K562 (cell line): ENCODE measurements around the gene SLC30A10. TPM values are rescaled to one million over a fixed set of nuclear protein-coding genes. Genes with fewer than 3 reads are reported as not detected.

Experiments
- ATAC-seq: fragments of 200-7000 bp; cut with Tn5 transposase; 3 replicates; pipeline ENCODE4 v1.9.1; 2020; ENCODE audit warnings: moderate library complexity
- BruUV-seq: library from RNA; stranded (reverse); fragments of 400-500 nt; replicated peaks from 2 replicates; lab custom pipeline; 2021; lab: Mats Ljungman, UMichigan
- CTCF ChIA-PET: fragments of 300-600 bp; formaldehyde crosslinking; extraction: SDS; loops from one replicate; lab custom pipeline; 2021; ENCODE audit warnings: low intra/inter-chr PET ratio; lab: Yijun Ruan, JAX
- POLR2A ChIA-PET: fragments of 300-600, 350-650 bp; sonication (Branson Sonifier 250); formaldehyde crosslinking; extraction: SDS; loops from one replicate; lab custom pipeline; 2021; ENCODE audit warnings: antibody characterized with exemption, inconsistent platforms; lab: Yijun Ruan, JAX
- DNase-seq, 4 experiments: peaks; one replicate each; pipeline versions ENCODE4 v3.0.0 to v3.0.0-alpha.2; 2011 to 2018; ENCODE audit warnings: low spot score in 3 of 4, mixed read lengths in 3 of 4; ENCODE audit errors: extremely low read depth in 1 of 4
- FAIRE-seq: peaks from 2 replicates; lab custom pipeline; 2011; peaks lifted over from hg19 to GRCh38; lab: Jason Lieb, UNC
- H2AFZ ChIP-seq: 2 replicates; pipeline ENCODE4 v1.6.0; 2011; ENCODE audit warnings: low read depth, low read length, control low read depth, inconsistent platforms
- H3K27ac ChIP-seq: fragments of 200-600 bp; 3 replicates; pipeline ENCODE4 v1.8.0; 2011; ENCODE audit warnings: low read depth, mild to moderate bottlenecking, control low read depth, inconsistent platforms, low read length, moderate library complexity, mixed read lengths; ENCODE audit errors: extremely low read depth
- H3K27me3 ChIP-seq, 2 experiments: fragments of 300-600 bp in 1 of 2; 2 replicates in 1 of 2; 3 replicates in 1 of 2; pipeline versions ENCODE4 v1.6.0 to v1.8.0; 2011; ENCODE audit warnings: inconsistent platforms in 2 of 2, low read length in 2 of 2, mild to moderate bottlenecking in 1 of 2, mixed read lengths in 1 of 2, moderate library complexity in 1 of 2; ENCODE audit not compliant: control insufficient read depth in 2 of 2, insufficient read depth in 2 of 2
- H3K36me3 ChIP-seq: fragments of 300-600 bp; 3 replicates; pipeline ENCODE4 v1.8.0; 2011; ENCODE audit warnings: mild to moderate bottlenecking, low read length, inconsistent platforms; ENCODE audit not compliant: control insufficient read depth, insufficient read depth
- H3K4me1 ChIP-seq, 2 experiments: fragments of 200-600 bp in 1 of 2; replicated peaks in 1 of 2; 2 replicates in 1 of 2; 3 replicates in 1 of 2; pipeline versions ENCODE4 v1.5.1 to v1.8.0; 2011; ENCODE audit warnings: inconsistent platforms in 2 of 2, low read length in 2 of 2, mild to moderate bottlenecking in 1 of 2, mixed read lengths in 1 of 2, moderate library complexity in 1 of 2; ENCODE audit not compliant: control insufficient read depth in 2 of 2, insufficient read depth in 2 of 2
- H3K4me2 ChIP-seq: 2 replicates; pipeline ENCODE4 v1.6.1; 2011; ENCODE audit warnings: low read length, control low read depth, inconsistent platforms, mixed read lengths; ENCODE audit not compliant: insufficient read depth
- H3K4me3 ChIP-seq: fragments of 200-600 bp; sonication (generic), shearing (Covaris generic); 2 replicates; pipeline ENCODE4 v1.5.1; 2016; ENCODE audit warnings: control low read depth, inconsistent platforms
- H3K79me2 ChIP-seq: fragments of 200-600 bp; 3 replicates; pipeline ENCODE4 v1.8.0; 2011; ENCODE audit warnings: low read length, inconsistent platforms; ENCODE audit not compliant: control insufficient read depth, insufficient read depth
- H3K9ac ChIP-seq, 2 experiments: 2 replicates each; pipeline versions ENCODE4 v1.6.0 to v1.6.1; 2011; ENCODE audit warnings: low read depth in 2 of 2, low read length in 2 of 2, control low read depth in 1 of 2, inconsistent platforms in 1 of 2, mild to moderate bottlenecking in 1 of 2, mixed read lengths in 1 of 2; ENCODE audit not compliant: insufficient read depth in 1 of 2
- H3K9me1 ChIP-seq: one replicate; pipeline ENCODE4 v1.6.0; 2011; ENCODE audit warnings: inconsistent platforms, mild to moderate bottlenecking, low read length, moderate library complexity; ENCODE audit not compliant: control insufficient read depth, insufficient read depth
- H3K9me3 ChIP-seq: replicated peaks from 2 replicates; pipeline ENCODE4 v1.5.1; 2011; ENCODE audit warnings: low read depth, low read length, inconsistent platforms; ENCODE audit not compliant: control insufficient read depth, insufficient read depth
- H4K20me1 ChIP-seq: replicated peaks from 2 replicates; pipeline ENCODE4 v1.6.1; 2011; ENCODE audit warnings: low read length, inconsistent platforms, mixed read lengths; ENCODE audit not compliant: control insufficient read depth, insufficient read depth
- AFF1 ChIP-seq, 2 experiments: fragments of 450-650 bp; IDR thresholded peaks; 2 replicates each; pipeline ENCODE4 v1.6.1; 2018; ENCODE audit warnings: mild to moderate bottlenecking in 2 of 2, low read depth in 1 of 2; ENCODE audit not compliant: partially characterized antibody in 2 of 2
- CBX3 ChIP-seq, 2 experiments: IDR thresholded peaks; 1 replicate in 1 of 2; 2 replicates in 1 of 2; pipeline ENCODE4 v1.6.1; 2012; ENCODE audit warnings: inconsistent platforms in 2 of 2, low read length in 2 of 2, borderline replicate concordance in 1 of 2, control low read depth in 1 of 2
- ESRRA ChIP-seq: fragments of 450-650 bp; IDR thresholded peaks from 2 replicates; pipeline ENCODE4 v1.6.1; 2014; ENCODE audit warnings: low read depth, mild to moderate bottlenecking, moderate library complexity, borderline replicate concordance
- HDAC1 ChIP-seq, 2 experiments: fragments of 450-650 bp; IDR thresholded peaks; 2 replicates each; pipeline ENCODE4 v1.6.1; 2016 to 2017; ENCODE audit warnings: inconsistent platforms in 1 of 2, mild to moderate bottlenecking in 1 of 2, moderate library complexity in 1 of 2
- HMGXB4 ChIP-seq: sonication (generic); formaldehyde crosslinking; IDR thresholded peaks from 2 replicates; pipeline ENCODE4 v1.8.1; 2023; ENCODE audit warnings: mild to moderate bottlenecking, missing genetic modification reagents
- ILF3 ChIP-seq: fragments of 450-650 bp; IDR thresholded peaks from 2 replicates; pipeline ENCODE4 v1.6.1; 2018; ENCODE audit warnings: antibody characterized with exemption, mild to moderate bottlenecking, moderate library complexity, borderline replicate concordance
- KLF6 ChIP-seq: fragments of 250-450 bp; sonication (Bioruptor Pico); IDR thresholded peaks from 2 replicates; pipeline ENCODE4 v1.4.0; 2020; ENCODE audit warnings: mild to moderate bottlenecking, moderate library complexity, borderline replicate concordance
- NFIX ChIP-seq: fragments of 250-450 bp; sonication (Bioruptor Pico); IDR thresholded peaks from 2 replicates; pipeline ENCODE4 v1.4.0; 2020; ENCODE audit warnings: low read depth, mild to moderate bottlenecking, moderate library complexity
- NFRKB ChIP-seq: fragments of 450-650 bp; IDR thresholded peaks from 2 replicates; pipeline ENCODE4 v1.6.1; 2016; ENCODE audit warnings: low read depth
- POLR2AphosphoS2 ChIP-seq: IDR thresholded peaks from 2 replicates; pipeline ENCODE4 v1.6.1; 2012; ENCODE audit warnings: low read length, improper control_type of control experiment
- RCOR1 ChIP-seq, 2 experiments: IDR thresholded peaks; 2 replicates each; pipeline ENCODE4 v1.6.1; 2012; ENCODE audit warnings: low read depth in 2 of 2, low read length in 2 of 2, borderline replicate concordance in 1 of 2, improper control_type of control experiment in 1 of 2
- ZNF23 ChIP-seq: fragments of 250-450 bp; sonication (Bioruptor Pico); IDR thresholded peaks from 2 replicates; pipeline ENCODE4 v1.4.0; 2020; ENCODE audit warnings: mild to moderate bottlenecking
- ZNF584 ChIP-seq: fragments of 200-800 bp; sonication (Bioruptor generic); IDR thresholded peaks from 2 replicates; pipeline ENCODE4 v1.6.1; 2016; ENCODE audit warnings: low read depth, mild to moderate bottlenecking, missing genetic modification characterization, missing compliant biosample characterization
- ZNF655 ChIP-seq: fragments of 250-450 bp; sonication (Bioruptor Pico); IDR thresholded peaks from 2 replicates; pipeline ENCODE4 v1.5.0; 2021
- WGBS: fragments of 100-300 bp; shearing (Covaris generic); methylation state at CpG from one replicate; pipeline ENCODE4 v1.1.6; 2016; ENCODE audit warnings: low coverage, mixed read lengths; ENCODE audit not compliant: insufficient coverage; ENCODE audit errors: missing lambda C conversion rate; 5-methylcytosine and 5-hydroxymethylcytosine counted together
- in situ Hi-C: fragments of 300-500 bp; cut with MboI; formaldehyde crosslinking; loops from 4 replicates; pipeline ENCODE4 v1.15.0; 2018; ENCODE audit warnings: inconsistent platforms, mixed read lengths
- intact Hi-C: fragments of 100-400 bp; cut with micrococcal nuclease; formaldehyde crosslinking; loops from 2 replicates; pipeline ENCODE4 v1.14.2; 2022
- polyA plus RNA-seq, 8 experiments: library from polyadenylated mRNA; depleted of rRNA in 4 of 8; stranded (reverse) in 5 of 8; unstranded in 3 of 8; fragments of >200 nt; fragmentation: Nextera tagmentation in 2 of 8; fragmentation: Illumina TruSeq in 1 of 8; extraction: Ambion mirVana in 2 of 8; extraction: Trizol in 1 of 8; gene quantifications; 2 replicates each; pipeline versions ENCODE4 v1.2.1 to v1.2.3, GENCODE V29; 2011 to 2014; ENCODE audit warnings: inconsistent platforms in 1 of 8, missing spikeins in 1 of 8
- total RNA-seq, 7 experiments: library from RNA; depleted of rRNA in 6 of 7; stranded (reverse); fragments of >200 nt in 6 of 7; fragmentation: Illumina TruSeq in 2 of 7; extraction: Trizol in 2 of 7; gene quantifications; 2 replicates each; pipeline versions ENCODE4 v1.2.1 to v1.2.3, GENCODE V29; 2011 to 2021; ENCODE audit warnings: low replicate concordance in 1 of 7

Gene SLC30A10
- total and polyA plus RNA-seq, 9 of the 15 experiments (the other 6 are each of a cell fraction or from before 2014, with no cell fraction given): 2.6 to 11.3 (median 7.1) TPM

GRCh38 chr1:219900201-219900600 lies 28.2 kb downstream of the SLC30A10 start (continued):
- no peak for TF ChIP-seq ILF3
- peak in 1 of 2 experiments; percentile 62; a peak in 1 of 4 replicates for TF ChIP-seq RCOR1 (IDR thresholded peaks at IDR 0.05; ENCODE audit: borderline replicate concordance in 1 of 2, low read depth in 2 of 2, low read length in 2 of 2)
- no peak for TF ChIP-seq ZNF655 (CRISPR knock-in tag)
- no peak for TF ChIP-seq NFIX
- peak in 1 of 2 experiments; percentile 92; a peak in 2 of 4 replicates for TF ChIP-seq HDAC1 (IDR thresholded peaks at IDR 0.05)
- no peak for TF ChIP-seq KLF6 (CRISPR knock-in tag)

- CTCF ChIA-PET: no interaction called here
- TF ChIP-seq AFF1 (IDR thresholded peaks at IDR 0.05; ENCODE audit: low read depth in 1 of 2, partially characterized antibody in 2 of 2) (no peak), CBX3 (IDR thresholded peaks at IDR 0.05; ENCODE audit: borderline replicate concordance in 1 of 2, low read length in 2 of 2) (peak in 1 of 2 experiments; percentile 81; a peak in 1 of 3 replicates), ZNF23 (no peak), POLR2AphosphoS2 (no peak), NFRKB (no peak), ESRRA (no peak), HMGXB4 (CRISPR knock-in tag) (no peak), ZNF584 (CRISPR knock-in tag) (no peak)
These were observed 30.0 kb downstream of the SLC30A10 start for GRCh38 chr1:219898375-219898774.

More at GRCh38 chr1:219898375-219898774, 30.0 kb downstream of the SLC30A10 start:
- POLR2A ChIA-PET: interaction anchor here (1.1 kb wide), 1 partner anchor 10 kb away, joined by 5 read pairs; no protein-coding TSS in a partner anchor
- FAIRE-seq: no peak
- in situ Hi-C loops (no loop called here), intact Hi-C loops (no loop called here)
- no peaks in the 10 kb centered on the region for H3K9me1 ChIP-seq
- H4K20me1 ChIP-seq: no peaks in the 10 kb centered on the region
- no peaks in the 10 kb centered on the region for H3K27me3 ChIP-seq
- DNase-seq: no peak
- H3K27ac ChIP-seq: no peak overlapping the region; the same call in 2 of the 3 replicates
- no peak overlapping the region for H3K4me3 ChIP-seq
- H3K4me1 ChIP-seq: peaks cover 16 to 36% of the 10 kb centered on the region in 2 experiments
- H3K4me2 ChIP-seq: no peak overlapping the region
- H2AFZ ChIP-seq: peak overlapping the region; percentile 73
- no peak overlapping the region for H3K9ac ChIP-seq
- H3K36me3 ChIP-seq: no peaks in the 10 kb centered on the region
- no TSS peak for BruUV-seq
- 68% methylated on average over 5 of the region's 5 CpGs for WGBS
- no peaks in the 10 kb centered on the region for H3K9me3 ChIP-seq
- no peak for ATAC-seq
- no peaks in the 10 kb centered on the region for H3K79me2 ChIP-seq
